ACHN (cell line): ENCODE data around the gene RAB11FIP5.
"Not testable (repeated sequence)": the region's sequence is repeated elsewhere in the genome, so short reads cannot be mapped to it uniquely, and the experiment has no call there.

Experiments
- DNase-seq: peaks from one replicate; pipeline ENCODE4 v3.0.0-alpha.2; 2015
- in situ Hi-C: cut with HindIII; loops from 2 replicates; pipeline ENCODE4 v1.10.0; 2017; ENCODE audit warnings: low sequenced_read_pairs, low pct_ligation_motif_present, low pct_unique_long_range_greater_than_20kb

Gene RAB11FIP5

GRCh38 chr2:73112913-73113854 is at the start of gene RAB11FIP5:
TSS of gene RAB11FIP5 (minus strand) at chr2:73112948. CDS start at chr2:73112777, 171 bp downstream.
- in situ Hi-C loops: no loop called here
- DNase-seq: peak; percentile 92

- peak; percentile 64 for DNase-seq
- in situ Hi-C loops: no loop called here
Observed at GRCh38 chr2:73156539-73157124, 43.9 kb upstream of the RAB11FIP5 start.

GRCh38 chr2:73142937-73143336 is 30.2 kb upstream of the RAB11FIP5 start:
- no peak for DNase-seq
- in situ Hi-C loops: no loop called here

GRCh38 chr2:73141896-73142295 is 29.1 kb upstream of the RAB11FIP5 start:
- in situ Hi-C loops: no loop called here
- DNase-seq: no peak

- no peak for DNase-seq
- in situ Hi-C loops: no loop called here
Observed at GRCh38 chr2:73135236-73135635, 22.5 kb upstream of the RAB11FIP5 start.

GRCh38 chr2:73134471-73134870 is 21.7 kb upstream of the RAB11FIP5 start:
- DNase-seq: peak; percentile 44
- in situ Hi-C loops: no loop called here

GRCh38 chr2:73133566-73134197 is 20.9 kb upstream of the RAB11FIP5 start:
- no peak for DNase-seq
- in situ Hi-C loops: no loop called here

- in situ Hi-C loops: no loop called here
- DNase-seq: no peak
Observed at GRCh38 chr2:73131807-73132206, 19.1 kb upstream of the RAB11FIP5 start.

- in situ Hi-C loops: no loop called here
- DNase-seq: no peak
Observed at GRCh38 chr2:73130790-73131189, 18.0 kb upstream of the RAB11FIP5 start.

GRCh38 chr2:73128841-73129535 is 16.2 kb upstream of the RAB11FIP5 start:
- DNase-seq: no peak
- in situ Hi-C loops: no loop called here

GRCh38 chr2:73122536-73122935 is 9.8 kb upstream of the RAB11FIP5 start:
- in situ Hi-C loops: no loop called here
- DNase-seq: no peak

- DNase-seq, in situ Hi-C loops: not testable (repeated sequence)
Observed at GRCh38 chr2:73119611-73120239, 7.0 kb upstream of the RAB11FIP5 start.

GRCh38 chr2:73117441-73117840 is 4.7 kb upstream of the RAB11FIP5 start:
- no peak for DNase-seq

GRCh38 chr2:73116182-73116960 is 3.6 kb upstream of the RAB11FIP5 start:
- no peak for DNase-seq
- in situ Hi-C loops: no loop called here

More at GRCh38 chr2:73117441-73117840, 4.7 kb upstream of the RAB11FIP5 start:
- in situ Hi-C loops: no loop called here

GRCh38 chr2:73114273-73114867 is 1.6 kb upstream of the RAB11FIP5 start:
- in situ Hi-C loops: no loop called here
- no peak for DNase-seq

GRCh38 chr2:73112026-73112912 is 479 bp downstream of the RAB11FIP5 start:
- DNase-seq: peak; percentile 48
- in situ Hi-C loops: no loop called here
